K562 (cell line): Measurements from ENCODE around the gene SRBD1. TPM values are rescaled to one million over a fixed set of nuclear protein-coding genes. Genes with fewer than 3 reads are reported as not detected.

Experiments used
- E4F1 ChIP-seq: fragments of 250-450 bp; sonication (Bioruptor Pico); IDR thresholded peaks from 2 replicates; pipeline ENCODE4 v1.5.0; 2021; ENCODE audit warnings: mild to moderate bottlenecking, borderline replicate concordance
- HES1 ChIP-seq: fragments of 450-650 bp; IDR thresholded peaks from 2 replicates; pipeline ENCODE4 v1.6.1; 2016; ENCODE audit warnings: low read depth, mild to moderate bottlenecking, moderate library complexity
- MBD1 ChIP-seq: fragments of 250-450 bp; sonication (Bioruptor Pico); IDR thresholded peaks from 2 replicates; pipeline ENCODE4 v1.8.0; 2022; ENCODE audit warnings: inconsistent platforms
- PCBP2 ChIP-seq: fragments of 200-400 bp; formaldehyde crosslinking; IDR thresholded peaks from 2 replicates; pipeline ENCODE4 v1.6.1; 2018; ENCODE audit warnings: low read length, low read depth, mild to moderate bottlenecking, moderate library complexity; ENCODE audit not compliant: poor library complexity, severe bottlenecking
- TAF7 ChIP-seq: fragments of 450-650 bp; IDR thresholded peaks from 2 replicates; pipeline ENCODE4 v1.6.1; 2016; ENCODE audit warnings: missing genetic modification characterization, missing compliant biosample characterization
- TEAD4 ChIP-seq, 2 experiments: sonication (generic) in 1 of 2; formaldehyde crosslinking in 1 of 2; IDR thresholded peaks; 2 replicates each; pipeline versions ENCODE4 v1.6.1 to v1.8.0; 2012 to 2022; ENCODE audit warnings: borderline replicate concordance in 1 of 2, inconsistent platforms in 1 of 2, low read length in 1 of 2, mild to moderate bottlenecking in 1 of 2, missing genetic modification reagents in 1 of 2
- THRAP3 ChIP-seq: fragments of 450-650 bp; IDR thresholded peaks from 2 replicates; pipeline ENCODE4 v1.6.1; 2016; ENCODE audit warnings: mild to moderate bottlenecking, inconsistent platforms, borderline replicate concordance
- TRIM25 ChIP-seq: fragments of 450-650 bp; IDR thresholded peaks from 2 replicates; pipeline ENCODE4 v1.7.0; 2016; ENCODE audit warnings: borderline replicate concordance
- polyA plus RNA-seq, 8 experiments: library from polyadenylated mRNA; depleted of rRNA in 4 of 8; stranded (reverse) in 5 of 8; unstranded in 3 of 8; fragments of >200 nt; fragmentation: Nextera tagmentation in 2 of 8; fragmentation: Illumina TruSeq in 1 of 8; extraction: Ambion mirVana in 2 of 8; extraction: Trizol in 1 of 8; gene quantifications; 2 replicates each; pipeline versions ENCODE4 v1.2.1 to v1.2.3, GENCODE V29; 2011 to 2014; ENCODE audit warnings: inconsistent platforms in 1 of 8, missing spikeins in 1 of 8
- total RNA-seq, 7 experiments: library from RNA; depleted of rRNA in 6 of 7; stranded (reverse); fragments of >200 nt in 6 of 7; fragmentation: Illumina TruSeq in 2 of 7; extraction: Trizol in 2 of 7; gene quantifications; 2 replicates each; pipeline versions ENCODE4 v1.2.1 to v1.2.3, GENCODE V29; 2011 to 2021; ENCODE audit warnings: low replicate concordance in 1 of 7

Gene SRBD1
- total and polyA plus RNA-seq, 9 of the 15 experiments (the other 6 are each of a cell fraction or from before 2014, with no cell fraction given), result 6.9 to 23.2 (median 14.7) TPM

GRCh38 chr2:45543257-45543656, 67.8 kb downstream of the SRBD1 start (continued):
- TF ChIP-seq E4F1 (CRISPR knock-in tag), result no peak
- TF ChIP-seq TRIM25, result no peak
- no peak for TF ChIP-seq MBD1
- no peak for TF ChIP-seq HES1
- TF ChIP-seq THRAP3, result no peak
- TF ChIP-seq PCBP2, result no peak
- peak; percentile 73 for TF ChIP-seq TEAD4 (IDR thresholded peaks at IDR 0.05; ENCODE audit: low read length)
- no peak for TF ChIP-seq TEAD4 (CRISPR knock-in tag; IDR thresholded peaks at IDR 0.05; ENCODE audit: borderline replicate concordance)
- no peak for TF ChIP-seq TAF7
- TF ChIP-seq, all 486 proteins: peak for 9
